H1 (cell line): ENCODE data around the gene GFY. TPM values are rescaled to one million over a fixed set of nuclear protein-coding genes. Genes with fewer than 3 reads are reported as not detected.

Source experiments
- ATF3 ChIP-seq: IDR thresholded peaks from 2 replicates; pipeline ENCODE4 v1.6.1; 2011; ENCODE audit warnings: low read depth, mild to moderate bottlenecking, low read length; ENCODE audit not compliant: insufficient read depth
- EP300 ChIP-seq, 2 experiments: IDR thresholded peaks; 1 replicate in 1 of 2; 2 replicates in 1 of 2; pipeline ENCODE4 v1.6.1; 2011 to 2012; ENCODE audit warnings: low read depth in 2 of 2, low read length in 2 of 2, mild to moderate bottlenecking in 2 of 2, borderline replicate concordance in 1 of 2, inconsistent platforms in 1 of 2, moderate library complexity in 1 of 2
- polyA plus RNA-seq, 7 experiments: library from polyadenylated mRNA; depleted of rRNA in 3 of 7; stranded (reverse) in 5 of 7; unstranded in 2 of 7; fragments of >200 nt in 5 of 7; fragments of 200-250 nt in 2 of 7; gene quantifications; 1 replicate in 5 of 7; 2 replicates in 1 of 7; 4 replicates in 1 of 7; pipeline versions ENCODE4 v1.2.1 to v1.2.3, GENCODE V29; 2011 to 2013; ENCODE audit warnings: missing spikeins in 2 of 7, mixed read lengths in 2 of 7
- total RNA-seq: library from RNA; stranded (reverse); fragmentation: NEBNext Ultra II Directional; extraction: Animal tissue kit (Norgen Biotek cat#: 25700); gene quantifications from 2 replicates; pipeline ENCODE4 v1.2.1, GENCODE V29; 2021

Gene GFY
- total and polyA plus RNA-seq, 2 of the 8 experiments (the other 6 are each of a cell fraction or from before 2014, with no cell fraction given) = 0.68 to 0.93 TPM

GRCh38 chr19:49419173-49419572 is 6.0 kb upstream of the GFY start (continued):
- TF ChIP-seq ATF3 (no peak), EP300 (IDR thresholded peaks at IDR 0.05; ENCODE audit: borderline replicate concordance in 1 of 2, low read depth in 2 of 2, low read length in 2 of 2) (no peak)
